GM21528 (cell line): Measurements from ENCODE around the gene ASCL5.
"Not testable (repeated sequence)": the region's sequence is repeated elsewhere in the genome, so short reads cannot be mapped to it uniquely, and the experiment has no call there.

Experiments
- ATAC-seq: cut with Tn5 transposase; IDR thresholded peaks from one replicate; pipeline ENCODE4 v1.9.1; 2021; ENCODE audit warnings: mild to moderate bottlenecking, moderate library complexity; ENCODE audit not compliant: unreplicated experiment, low FRiP score

ASCL5 gene, protein sequence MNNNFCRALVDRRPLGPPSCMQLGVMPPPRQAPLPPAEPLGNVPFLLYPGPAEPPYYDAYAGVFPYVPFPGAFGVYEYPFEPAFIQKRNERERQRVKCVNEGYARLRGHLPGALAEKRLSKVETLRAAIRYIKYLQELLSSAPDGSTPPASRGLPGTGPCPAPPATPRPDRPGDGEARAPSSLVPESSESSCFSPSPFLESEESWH

GRCh38 chr1:201126832-201127754 lies at the start of gene ASCL5:
ASCL5 (minus strand) TSS chr1:201127184; CDS start chr1:201115372, 11,812 bp downstream.
- no peak for ATAC-seq

DNA sequence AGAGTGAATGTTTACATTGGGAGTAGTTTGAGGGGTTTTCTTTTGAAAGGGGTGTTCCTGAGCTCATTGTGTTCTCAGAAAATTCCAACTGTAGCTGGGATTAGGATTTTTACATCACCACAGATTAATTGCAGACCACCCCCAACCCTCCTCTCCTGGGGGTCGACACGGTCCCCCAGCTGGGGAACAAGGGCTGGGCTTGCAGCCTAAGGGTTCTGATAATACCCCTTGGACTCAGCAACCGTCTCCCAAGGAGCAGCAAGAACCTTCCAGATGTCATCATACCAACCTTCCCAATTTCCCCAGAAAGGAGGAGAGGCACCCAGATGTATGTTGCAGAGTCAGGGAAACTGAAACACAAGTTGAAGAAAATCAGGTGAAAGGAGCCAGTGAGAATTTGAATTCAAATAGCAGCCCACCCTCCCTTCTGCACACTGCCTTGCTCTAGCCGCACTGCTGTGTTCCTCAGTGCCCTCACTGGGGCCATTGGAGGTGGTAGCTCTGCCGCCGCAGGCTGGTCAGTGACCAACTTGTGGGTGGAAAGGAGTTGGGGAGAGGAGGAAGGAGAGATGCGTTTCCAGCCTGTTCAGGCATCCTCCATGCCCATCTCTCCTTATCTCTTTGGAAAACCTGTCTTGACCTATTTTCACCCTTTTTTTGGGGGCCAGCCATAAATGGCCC lies 49.0 kb upstream of the ASCL5 start:
- ATAC-seq: no peak

DNA sequence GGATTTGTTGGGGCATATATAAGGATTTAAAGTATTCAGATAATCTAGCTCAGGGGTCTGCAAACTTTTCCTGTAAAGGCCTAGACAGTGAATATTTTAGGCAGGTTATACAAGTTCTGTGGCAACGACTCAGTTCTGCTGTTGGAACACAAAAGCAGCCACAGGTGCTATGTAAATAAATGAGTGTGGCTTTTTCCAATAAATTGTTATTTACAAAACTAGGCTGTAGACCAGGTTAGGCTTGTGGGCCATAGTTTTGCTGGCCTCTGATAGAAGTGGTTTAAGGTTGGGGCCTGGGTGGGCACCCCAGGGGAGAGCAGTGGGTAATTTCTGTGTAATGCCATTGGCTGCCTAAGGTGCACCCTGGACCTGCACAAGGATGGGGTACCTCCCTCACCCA lies 46.8 kb upstream of the ASCL5 start:
- no peak for ATAC-seq

- ATAC-seq: no peak
Measured at GRCh38 chr1:201172999-201173610, 46.1 kb upstream of the ASCL5 start.

- ATAC-seq: no peak
Measured at GRCh38 chr1:201172326-201172725, 45.3 kb upstream of the ASCL5 start.

DNA sequence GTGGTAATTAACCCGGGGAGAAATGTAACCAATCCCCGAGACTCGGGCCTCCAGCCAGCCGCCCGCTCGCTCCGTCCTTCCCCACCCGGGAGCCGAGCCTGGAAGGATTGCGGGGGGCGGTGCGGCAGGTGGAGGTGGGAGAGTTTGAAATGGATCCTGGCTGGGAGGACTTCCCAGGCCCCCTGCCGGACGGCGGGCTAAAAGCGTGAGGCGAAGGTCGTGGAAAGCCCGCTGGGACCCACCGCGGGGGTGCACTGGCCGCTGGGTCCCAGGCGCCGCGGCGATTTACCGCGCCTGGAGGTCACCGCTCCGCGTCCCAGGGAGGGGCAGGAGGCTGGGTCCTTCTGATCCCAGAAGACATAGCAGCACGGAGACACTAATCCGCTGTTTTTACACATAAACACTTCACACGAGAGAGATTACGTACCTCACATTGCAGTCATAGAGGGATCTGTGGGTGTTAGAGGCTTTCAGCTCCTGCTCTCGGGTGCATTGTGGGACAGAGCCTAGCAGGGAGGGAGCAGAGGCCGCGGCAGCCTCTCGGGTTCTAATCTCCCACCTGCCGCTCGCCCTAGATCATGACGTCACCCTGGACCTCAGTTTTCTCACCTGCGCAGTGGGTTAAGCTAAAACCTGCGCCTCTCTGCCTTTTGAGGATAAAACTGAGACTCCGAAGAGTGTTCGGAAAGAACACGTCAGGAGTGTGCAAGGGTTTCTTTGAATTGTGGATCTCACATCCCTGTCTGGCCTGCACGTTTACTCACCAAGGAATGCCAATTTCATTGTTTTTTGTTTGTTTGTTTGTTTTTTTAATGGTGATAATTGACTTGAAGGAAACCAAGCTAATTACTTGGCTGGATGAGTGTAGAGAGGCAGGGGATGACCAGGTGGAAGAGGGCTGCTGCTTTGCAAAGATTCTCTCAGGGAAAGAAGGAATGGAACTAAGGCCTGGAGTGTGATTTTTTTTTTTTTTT lies 44.4 kb upstream of the ASCL5 start:
- ATAC-seq: peak; percentile 53

GRCh38 chr1:201170533-201171062 lies 43.6 kb upstream of the ASCL5 start:
- peak; percentile 95 for ATAC-seq

GRCh38 chr1:201169971-201170532 lies 43.1 kb upstream of the ASCL5 start:
- no peak for ATAC-seq

DNA sequence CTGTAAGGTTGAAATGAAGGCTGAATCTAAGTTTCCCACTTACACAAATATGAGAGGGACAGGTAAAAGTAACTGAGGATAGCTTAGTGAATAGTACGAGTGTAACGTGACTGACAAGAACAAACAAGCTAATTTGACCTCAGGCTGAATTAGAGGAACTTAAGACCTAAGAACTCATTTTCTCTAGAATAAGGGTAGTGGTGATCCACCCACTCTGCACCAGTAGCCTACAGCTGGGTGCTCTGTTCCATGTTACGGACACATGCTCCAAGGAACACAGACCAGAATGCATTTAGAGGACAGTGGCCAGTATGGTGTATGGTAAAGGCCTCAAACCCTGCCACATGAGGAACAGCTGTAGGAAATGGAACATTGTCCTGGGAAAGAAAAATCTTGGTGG lies 42.2 kb upstream of the ASCL5 start:
- no peak for ATAC-seq

- ATAC-seq: no peak
Measured at GRCh38 chr1:201167041-201167991, 40.3 kb upstream of the ASCL5 start.

- ATAC-seq: no peak
Measured at GRCh38 chr1:201164645-201165044, 37.7 kb upstream of the ASCL5 start.

- ATAC-seq: no peak
Measured at GRCh38 chr1:201163707-201164106, 36.7 kb upstream of the ASCL5 start.

DNA sequence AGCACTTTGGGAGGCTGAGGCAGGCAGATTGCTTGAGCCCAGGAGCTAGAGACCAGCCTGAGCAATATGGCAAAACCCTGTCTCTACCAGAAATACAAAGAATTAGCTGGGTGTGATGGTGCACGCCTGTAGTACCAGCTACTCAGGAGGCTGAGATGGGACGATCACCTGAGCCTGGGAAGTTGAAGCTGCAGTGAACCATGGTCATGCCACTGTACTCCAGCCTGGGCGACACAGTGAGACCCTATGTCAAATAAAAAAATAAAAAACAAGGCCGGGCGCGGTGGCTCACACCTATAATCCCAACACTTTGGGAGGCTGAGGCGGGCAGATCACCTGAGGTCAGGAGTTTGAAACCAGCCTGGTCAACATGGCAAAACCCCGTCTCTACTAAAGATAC lies 36.1 kb upstream of the ASCL5 start:
- ATAC-seq: not testable (repeated sequence)

DNA sequence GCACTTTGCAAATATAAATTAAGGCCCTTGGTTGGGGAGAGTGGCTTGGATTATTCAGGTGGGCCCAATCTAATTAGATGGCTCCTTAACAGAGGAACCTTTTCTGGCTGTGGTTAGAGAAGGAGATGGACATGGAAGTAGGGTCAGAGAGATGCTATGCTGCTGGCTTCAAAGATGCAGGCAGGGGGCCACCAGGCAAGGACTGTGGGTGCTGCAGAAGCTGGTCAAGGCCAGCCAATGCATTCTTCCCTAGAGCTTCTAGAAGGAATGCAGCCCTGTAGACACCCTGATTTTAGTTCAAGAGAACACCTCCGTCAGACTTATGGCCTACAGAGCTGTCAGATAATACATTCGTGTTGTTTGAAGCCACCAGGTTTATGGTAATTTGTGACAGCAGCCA lies 31.0 kb upstream of the ASCL5 start:
- no peak for ATAC-seq

GRCh38 chr1:201156819-201157218 lies 29.8 kb upstream of the ASCL5 start:
- ATAC-seq: no peak

DNA sequence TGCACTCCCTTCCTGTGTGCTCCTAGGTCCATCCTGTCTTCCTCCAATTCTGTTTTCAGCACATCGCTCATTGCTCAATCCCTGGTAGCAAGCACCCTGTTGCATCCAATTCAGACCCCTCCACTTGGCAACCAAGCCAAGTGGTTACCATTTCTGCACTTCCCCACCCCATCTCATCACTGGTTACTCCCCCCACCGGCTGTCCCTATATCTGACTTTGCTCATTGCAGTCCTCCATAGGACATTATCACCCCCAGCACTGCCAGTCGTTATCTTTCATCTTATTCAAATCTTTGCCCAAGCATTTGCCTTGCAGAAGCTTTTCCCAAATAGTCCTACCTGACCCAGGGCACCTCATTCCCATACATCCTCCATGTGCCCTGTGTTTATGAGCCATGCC lies 29.4 kb upstream of the ASCL5 start:
- no peak for ATAC-seq

- ATAC-seq: no peak
Measured at GRCh38 chr1:201155354-201155753, 28.4 kb upstream of the ASCL5 start.
